HG03439 (cell line): ENCODE data around the gene WARS2.

Source experiments
- ATAC-seq: cut with Tn5 transposase; IDR thresholded peaks from one replicate; pipeline ENCODE4 v1.9.1; 2021; ENCODE audit warnings: mild to moderate bottlenecking, moderate library complexity; ENCODE audit not compliant: unreplicated experiment

Gene WARS2

DNA sequence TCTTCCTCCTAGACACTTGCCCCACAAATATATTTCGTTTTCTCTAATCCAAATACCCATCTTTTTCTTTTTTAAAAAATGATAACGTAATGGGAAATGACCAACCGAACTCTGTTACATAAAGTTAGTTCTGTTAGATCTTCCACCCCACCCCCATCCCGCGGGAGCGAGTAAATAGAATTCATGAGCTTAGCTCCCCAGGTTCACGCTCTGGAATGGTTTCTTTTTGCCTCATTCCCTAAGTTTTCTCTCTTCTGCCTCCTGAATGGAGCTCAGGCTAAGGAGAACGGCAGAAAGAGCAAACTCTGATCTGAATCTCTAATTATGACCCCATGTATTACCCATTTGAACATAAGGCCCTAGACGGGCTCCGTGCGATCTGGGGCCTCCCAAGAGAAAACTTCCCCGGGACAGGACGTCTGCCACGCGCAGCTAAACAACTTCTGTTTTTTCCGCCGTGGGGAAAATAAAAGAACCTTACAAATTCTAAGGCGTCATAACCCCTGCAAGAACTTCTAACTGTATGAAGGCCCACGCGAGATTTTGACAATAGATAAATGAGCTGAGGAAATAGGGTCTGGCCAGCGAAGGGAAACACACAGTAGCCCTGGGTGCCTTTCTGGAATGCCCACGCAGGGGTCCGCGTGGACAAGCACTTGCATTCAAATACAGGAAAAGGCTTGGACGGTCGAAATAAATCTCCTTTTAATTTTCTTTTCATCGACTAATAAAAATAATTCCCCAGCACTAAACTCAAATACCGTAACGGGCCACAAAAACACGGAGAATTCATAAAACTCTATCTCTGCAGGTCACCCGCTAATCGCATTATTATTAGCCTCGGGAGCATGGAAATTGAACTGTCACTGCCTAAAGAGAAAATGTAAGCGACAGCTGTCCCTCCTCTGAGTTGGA lies 154.6 kb downstream of the WARS2 start:
- no peak for ATAC-seq

- ATAC-seq = no peak
Measured at GRCh38 chr1:118984722-118985639, 155.5 kb downstream of the WARS2 start.

DNA sequence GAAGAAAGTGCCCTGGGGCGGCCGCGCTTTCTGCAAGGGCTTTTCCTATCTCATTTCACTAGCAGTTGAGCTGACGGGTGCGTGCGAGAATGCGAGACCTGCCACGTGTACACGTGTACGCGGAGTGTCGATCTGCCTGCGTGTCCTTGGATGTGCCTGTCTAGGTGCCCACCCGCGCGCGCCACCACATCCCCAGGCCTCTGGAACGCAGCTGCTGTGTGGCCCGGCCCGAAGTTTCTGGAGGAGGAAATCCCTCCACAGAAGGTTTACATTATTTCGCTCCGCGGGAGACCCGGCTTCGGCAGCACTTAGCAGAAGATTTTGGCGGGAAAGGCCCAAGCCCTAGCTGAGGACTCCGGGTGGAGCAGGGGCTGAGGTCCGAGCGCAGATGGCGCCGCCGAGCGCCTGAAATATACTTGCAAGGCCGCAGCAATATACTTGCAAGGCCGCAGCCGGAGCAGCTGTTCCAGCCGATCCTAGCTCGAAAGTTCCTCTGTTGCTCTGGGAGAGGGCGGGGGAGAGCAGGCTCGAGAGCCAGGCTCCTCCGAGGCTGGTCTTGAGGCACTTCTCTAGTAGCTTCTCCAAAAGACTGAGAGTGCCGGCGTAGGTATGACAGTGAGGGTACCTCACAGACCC lies 156.2 kb downstream of the WARS2 start:
- no peak for ATAC-seq

GRCh38 chr1:118983558-118984041 lies 156.9 kb downstream of the WARS2 start:
- ATAC-seq = no peak

- no peak for ATAC-seq
Measured at GRCh38 chr1:118982821-118983557, 157.5 kb downstream of the WARS2 start.

- no peak for ATAC-seq
Measured at GRCh38 chr1:118982266-118982665, 158.2 kb downstream of the WARS2 start.

DNA sequence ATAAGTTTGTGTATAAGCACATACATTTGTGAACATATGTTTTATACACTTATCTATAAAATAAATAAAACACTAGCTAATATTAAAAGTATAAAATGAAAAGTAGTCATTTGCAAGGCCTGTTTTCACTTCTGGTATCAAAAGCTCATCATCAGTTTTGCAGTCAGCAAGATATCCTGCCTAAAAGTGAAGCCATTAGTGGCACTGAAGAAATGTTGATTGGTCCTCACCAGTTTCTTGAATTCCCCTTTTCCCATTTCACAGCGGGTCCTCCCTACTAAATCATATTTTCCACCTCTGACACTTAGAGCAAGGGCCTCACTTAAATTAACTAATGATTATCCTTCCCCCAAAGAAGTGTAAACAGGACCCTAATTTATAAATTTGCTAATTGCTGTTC lies 159.0 kb downstream of the WARS2 start:
- ATAC-seq = no peak
